Hematopoietic multipotent progenitor cell treated with erythropoietin and hydrocortisone succinate and interleukin-3 and kit ligand, for 6 days (in vitro differentiated cells): ENCODE results near the gene KRT75.
"Not testable (repeated sequence)": the region's sequence is repeated elsewhere in the genome, so short reads cannot be mapped to it uniquely, and the experiment has no call there.

Source experiments
- DNase-seq: peaks from one replicate; pipeline ENCODE4 v3.0.0-alpha.2; 2015

Gene KRT75

DNA sequence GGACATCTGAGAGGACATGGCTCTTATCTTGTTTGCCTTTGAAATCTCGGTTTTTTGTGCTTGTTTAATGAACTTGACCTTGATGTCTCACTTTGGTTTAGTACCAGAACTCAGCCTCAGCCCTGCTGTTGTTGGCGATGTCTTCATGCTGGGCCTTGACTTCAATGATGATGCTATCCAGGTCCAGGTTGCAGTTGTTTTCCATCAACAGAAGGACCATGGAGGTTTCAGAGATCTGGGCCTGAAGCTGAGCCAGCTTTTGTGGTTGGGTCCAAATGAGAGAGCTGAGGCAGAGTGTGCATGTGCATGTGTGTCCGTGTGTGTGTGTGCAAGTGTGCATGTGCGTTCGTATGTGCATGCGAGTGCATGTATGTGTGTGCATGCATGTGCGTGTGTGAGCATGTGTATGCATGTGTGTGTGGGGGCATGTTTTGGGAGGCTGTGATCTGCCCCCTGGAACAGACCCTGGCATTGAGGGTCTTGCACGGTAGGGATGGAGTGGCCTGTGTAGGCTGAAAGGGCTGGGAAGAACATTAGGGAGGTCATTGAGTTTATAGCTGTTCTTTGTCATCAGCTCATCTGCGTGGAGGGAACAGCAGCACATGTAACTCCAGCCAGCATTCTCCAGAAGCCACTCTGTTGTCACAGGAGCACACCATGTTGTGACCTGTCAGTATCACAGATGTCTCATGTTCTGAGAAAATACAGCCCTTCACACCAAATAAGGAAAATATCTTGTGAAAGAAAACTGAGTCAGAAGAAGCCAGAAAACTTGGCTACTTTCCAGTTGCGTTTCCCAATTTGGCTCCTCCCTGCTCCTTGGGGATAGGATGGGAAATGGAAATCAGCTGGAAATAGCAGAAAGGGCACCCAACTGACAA is 18.1 kb downstream of the KRT75 start:
- DNase-seq: no peak

DNA sequence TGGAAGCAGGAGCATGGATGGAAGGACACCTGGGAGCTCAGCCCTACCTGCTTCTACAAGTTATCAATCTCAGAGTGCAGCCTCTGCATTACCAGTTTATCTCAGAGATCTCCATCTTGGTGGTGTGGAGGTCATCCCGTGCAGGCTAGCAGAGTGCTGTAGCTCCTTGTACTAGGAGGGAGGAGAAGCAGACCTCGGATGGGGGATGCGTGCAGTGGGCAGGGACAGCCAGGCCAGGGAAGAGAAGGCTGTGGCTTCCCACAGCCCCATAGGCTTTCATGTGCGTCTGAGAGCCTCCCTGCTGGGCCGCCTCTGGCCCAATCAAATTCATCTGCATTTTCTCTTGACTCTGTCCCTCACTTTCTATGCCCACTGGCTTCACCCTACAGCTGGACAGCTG is 19.2 kb downstream of the KRT75 start:
- no peak for DNase-seq

DNA sequence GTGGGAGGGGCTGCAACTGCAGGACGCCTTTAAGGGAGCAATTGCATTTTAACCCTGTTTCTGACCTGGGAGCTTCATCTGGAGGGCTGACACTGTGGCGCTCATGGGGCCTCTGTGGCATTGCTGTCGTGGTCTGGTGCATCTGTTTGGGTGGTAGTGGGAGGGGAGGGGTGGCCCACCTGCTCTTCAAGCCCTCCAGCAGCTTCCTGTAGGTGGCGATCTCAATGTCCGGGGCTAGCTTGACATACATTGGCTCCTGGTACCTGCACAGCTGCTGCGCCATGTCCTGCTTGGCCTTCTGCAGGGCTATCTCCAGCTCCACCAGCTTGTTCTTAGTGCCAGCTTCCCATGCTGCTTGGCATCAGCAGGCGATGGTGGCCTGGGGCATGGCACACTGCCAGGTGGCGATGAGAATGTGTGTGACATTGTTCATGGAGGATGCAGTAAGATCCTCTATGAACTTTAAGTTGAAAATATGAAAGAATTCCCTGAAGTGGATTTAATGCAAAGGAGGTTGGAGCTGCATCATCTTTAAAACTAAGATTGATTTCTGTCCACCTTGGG is 20.3 kb downstream of the KRT75 start:
- no peak for DNase-seq

DNA sequence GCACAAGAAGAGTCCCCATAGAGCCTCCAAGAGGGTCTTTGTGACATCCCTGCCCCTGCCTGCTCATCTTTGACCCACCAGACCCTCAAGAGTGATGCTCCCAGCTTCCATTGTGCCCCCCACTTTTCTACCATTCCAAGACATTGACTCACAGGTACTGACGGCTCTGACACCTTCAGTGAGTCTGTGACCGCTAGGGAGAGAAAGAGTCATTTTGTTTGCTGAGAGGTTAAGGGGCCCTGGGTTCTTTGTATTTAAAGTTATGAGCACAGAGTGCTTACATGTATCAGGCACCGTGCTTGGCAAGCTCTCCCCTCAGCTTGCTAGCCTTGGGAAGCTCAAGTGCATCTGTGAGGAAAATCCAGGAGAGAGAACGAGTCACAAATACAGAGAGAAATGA is 21.0 kb downstream of the KRT75 start:
- no peak for DNase-seq

DNA sequence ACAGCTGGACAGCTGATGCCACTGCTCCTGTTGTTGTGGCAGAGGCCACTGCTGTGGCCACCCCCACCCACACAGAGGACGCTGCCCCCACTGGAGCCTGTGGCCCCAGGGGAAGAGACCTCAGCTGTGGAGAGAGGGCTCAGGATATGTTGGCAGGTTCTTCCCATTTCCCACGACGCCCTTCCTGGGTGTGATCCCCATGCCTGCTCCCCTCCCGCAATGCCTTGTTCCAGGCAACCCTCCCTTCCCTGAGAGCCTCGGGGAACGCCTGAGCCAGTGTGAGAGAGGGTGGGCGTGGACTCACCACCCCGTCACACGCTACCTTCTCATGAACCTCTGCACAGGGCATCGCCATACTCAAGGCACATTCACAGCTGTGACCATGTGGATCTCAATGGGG is 22.4 kb downstream of the KRT75 start:
- no peak for DNase-seq

DNA sequence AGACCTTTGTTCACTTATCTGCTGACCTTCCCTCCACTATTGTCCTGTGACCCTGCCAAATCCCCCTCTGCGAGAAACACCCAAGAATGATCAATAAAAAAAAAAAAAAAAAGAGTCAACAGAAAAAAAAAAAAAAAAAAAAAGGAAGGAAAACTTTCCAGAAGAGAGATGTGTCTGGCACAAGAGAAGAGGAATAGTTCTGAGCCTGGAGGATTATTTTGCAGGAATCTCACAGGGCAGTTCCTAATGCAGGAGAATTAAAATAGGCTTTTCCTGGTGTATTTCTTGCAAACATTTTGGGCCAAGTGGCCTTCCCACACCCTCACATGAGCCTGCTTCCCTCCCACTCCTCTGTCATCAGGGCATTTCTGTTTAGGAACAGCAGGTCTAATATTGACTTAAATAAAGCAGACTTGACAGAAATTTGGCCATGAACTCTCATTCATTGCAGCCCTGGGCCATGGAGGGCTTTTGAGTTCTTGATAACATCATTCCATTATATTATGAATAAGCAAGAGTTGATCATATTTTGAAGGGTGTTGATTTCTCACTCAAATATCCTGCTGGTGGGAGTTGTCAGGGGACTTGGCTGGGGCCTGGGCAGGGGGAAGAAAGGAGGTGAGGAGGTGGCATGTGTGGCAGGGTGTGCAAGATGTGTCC is 23.5 kb downstream of the KRT75 start:
- DNase-seq: not testable (repeated sequence)

DNA sequence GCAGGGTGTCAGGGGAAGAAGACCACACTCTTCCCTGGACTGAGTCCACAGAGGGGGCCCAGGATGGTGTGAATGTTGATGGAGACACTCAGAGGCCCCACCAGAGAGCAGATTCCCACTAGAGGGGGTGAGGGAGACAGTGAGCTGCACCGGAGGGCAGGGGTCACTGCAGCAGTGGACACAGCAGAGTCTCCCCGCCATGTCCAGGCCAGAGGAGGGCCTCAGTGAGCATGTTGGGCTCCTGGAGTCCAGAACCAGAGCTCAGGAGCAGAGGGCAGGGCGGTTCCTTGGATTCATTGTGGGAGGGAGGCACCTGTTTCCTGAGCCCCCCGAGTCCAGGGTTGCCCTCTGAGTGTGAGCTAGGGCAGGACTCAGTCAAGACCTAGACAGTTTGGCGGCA is 26.3 kb downstream of the KRT75 start:
- DNase-seq: no peak

DNA sequence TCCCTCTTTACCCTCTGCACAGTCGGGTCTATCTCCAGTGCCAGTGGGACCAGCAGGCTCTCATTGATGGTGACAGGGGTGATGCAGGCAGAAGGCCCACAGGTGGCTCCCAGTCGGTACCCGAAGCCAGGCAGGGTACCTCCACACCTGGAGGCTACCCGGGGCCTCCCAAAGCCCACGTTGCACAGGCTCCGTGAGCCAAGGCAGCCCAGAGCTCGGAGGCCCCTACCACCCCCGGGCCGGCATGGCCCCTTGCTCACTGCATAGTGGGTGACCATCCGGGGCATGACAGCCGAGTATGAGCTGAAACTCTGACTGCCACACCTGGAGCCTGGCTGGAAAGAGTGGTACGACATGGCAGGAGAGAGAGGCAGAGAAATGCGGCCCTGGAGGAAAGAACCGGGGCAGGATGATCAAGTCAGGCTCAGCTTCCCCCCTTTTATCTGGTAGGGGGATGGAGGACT is 28.2 kb downstream of the KRT75 start, which contains the start of gene KRT82:
TSS of gene KRT82 (minus strand) at position 414 of the 464 bp plus-strand sequence. CDS start at position 356, 58 bp downstream.
- no peak for DNase-seq

DNA sequence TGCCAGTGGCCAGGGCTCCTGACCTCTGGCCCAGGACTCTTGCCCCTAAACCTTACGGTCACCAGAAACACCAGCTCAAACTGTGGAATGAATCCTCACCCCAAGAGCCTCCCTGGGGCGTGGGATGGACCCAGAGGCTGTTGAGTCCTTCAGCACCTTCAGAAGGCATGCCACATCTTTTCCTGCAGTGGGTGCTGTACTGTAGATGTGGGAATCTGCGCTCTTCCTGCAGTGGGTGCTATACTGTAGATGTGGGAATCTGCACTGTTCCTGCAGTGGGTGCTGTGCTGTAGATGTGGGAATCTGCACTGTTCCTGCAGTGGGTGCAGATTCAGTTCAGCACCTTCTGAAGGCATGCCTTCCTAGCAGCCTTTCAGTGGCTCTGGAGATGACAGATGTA is 29.2 kb downstream of the KRT75 start:
- DNase-seq: no peak

DNA sequence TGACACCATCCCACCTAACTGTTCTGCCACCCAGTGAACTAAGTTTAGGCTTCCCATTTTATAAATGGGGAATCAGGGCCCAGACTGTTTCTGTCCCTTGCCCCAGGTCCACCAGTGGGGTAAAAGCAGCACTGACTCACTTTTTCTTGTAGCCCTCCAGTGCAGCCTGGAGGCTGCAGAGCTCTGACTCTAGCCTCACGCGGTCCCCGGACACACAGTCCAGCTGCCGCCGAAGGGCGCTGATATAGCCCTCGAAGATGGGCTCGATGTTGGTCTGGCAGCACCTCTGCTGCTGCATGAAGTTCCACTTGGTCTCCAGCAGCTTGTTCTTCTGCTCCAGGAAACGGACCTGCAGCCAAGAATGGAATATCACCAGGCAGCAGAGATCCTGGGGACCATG is 30.6 kb downstream of the KRT75 start:
- no peak for DNase-seq

DNA sequence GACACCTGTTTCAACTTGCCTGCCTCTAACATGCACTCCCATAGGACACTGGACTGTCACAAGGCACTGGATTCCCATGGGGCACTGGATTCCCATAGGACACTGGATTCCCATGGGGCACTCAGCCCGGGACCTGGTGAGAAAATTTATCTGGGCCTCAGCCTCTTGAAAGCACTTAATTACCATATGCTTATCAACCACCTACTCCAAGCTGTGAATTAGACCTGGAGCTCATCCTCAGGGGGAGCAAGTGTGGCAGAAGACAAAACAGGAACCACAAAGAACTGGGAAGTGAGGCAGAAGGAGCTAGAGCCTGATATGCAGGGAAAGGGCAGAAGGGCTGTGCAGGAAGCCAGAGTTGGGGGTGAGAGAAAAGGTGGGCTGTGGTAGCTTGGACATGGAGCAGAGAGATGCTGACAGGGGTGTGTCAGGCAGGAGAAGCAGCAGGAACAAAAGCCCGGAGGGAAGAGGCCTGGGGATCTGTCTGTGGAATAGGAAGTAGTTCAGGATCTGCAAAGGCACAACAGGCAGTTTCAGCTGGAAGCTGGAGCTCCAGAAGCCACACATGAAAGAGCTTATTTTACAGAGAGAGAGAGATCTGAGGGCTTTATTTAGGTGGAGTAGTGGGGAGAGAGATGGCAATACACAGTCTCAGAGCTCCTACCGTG is 31.2 kb downstream of the KRT75 start:
- no peak for DNase-seq

DNA sequence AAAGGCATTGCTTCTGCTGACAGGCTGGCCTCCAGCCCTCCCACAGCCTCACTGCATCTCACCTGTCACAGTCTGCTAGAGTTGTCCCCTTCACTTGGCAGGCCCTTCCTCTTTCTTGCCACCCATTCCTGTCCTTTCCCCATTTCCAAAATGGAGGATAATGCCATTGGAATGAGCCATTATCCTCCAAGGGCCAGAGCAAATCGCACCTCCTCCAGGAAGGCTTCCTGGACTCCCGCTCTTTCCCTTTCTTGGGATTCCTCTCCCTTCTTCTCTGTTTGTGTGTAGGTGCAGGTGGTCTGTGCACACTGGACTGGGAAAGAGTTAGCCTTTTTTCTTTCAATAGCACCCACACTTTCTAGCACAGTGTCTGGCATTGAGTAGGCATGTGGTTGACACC is 31.8 kb downstream of the KRT75 start:
- DNase-seq: no peak

DNA sequence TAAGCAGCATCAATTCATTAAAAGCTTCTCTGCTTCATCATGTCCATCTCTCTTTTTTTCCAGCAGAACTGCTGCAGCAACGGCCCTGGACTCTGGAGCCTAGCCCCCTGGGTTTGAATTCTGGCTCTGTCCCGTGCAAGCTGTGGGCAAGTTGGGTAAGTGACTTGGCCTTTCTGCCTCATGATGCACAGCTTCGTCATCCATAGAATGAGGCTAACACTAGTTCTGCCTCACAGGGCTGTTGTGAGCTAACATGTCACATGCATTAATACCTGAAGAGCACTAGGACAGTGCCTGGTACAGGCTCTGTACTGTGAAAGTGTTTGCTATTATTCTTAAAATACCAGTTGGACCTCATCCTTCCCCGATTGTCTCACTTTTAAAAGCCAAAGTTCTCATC is 32.2 kb downstream of the KRT75 start:
- no peak for DNase-seq

DNA sequence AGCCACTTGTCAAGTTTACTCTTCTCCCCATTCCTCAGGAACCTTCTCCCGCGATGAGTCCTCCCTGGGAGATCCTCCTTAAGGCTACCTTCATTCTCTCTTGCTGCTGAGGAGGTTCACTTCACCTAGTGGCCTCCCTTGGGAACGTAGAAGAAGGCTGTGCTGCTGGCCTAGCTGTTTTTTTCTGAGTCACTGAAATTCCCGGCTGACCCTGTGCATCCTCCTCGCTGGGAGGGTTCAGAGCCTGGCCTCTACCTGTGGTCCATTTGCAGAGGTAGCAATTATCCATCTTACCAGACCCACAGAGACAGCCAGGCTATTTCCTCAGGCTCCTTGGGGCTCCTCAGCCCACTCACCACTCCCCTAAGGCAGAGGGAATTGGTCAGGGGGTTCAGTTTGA is 32.6 kb downstream of the KRT75 start:
- no peak for DNase-seq

DNA sequence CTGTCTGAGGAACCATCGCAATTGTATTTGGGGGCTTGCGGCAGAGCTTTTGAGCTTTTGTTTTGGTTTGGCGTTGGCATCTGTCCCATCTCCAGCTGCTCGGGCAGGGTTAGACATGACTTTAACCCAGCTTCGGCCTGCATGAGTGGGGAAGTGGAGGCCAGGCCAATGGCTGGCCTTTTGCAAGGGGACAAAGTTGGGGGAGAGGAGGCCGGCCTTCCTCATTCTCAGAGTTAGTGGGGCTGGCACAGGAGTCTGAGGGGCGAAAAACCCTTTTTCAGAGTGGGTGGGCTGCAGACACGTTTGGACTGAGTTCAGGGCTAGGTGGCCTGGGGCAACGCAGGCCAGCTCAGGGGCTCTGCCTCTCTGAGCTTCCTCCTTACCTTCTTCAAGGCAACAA is 33.3 kb downstream of the KRT75 start:
- no peak for DNase-seq

DNA sequence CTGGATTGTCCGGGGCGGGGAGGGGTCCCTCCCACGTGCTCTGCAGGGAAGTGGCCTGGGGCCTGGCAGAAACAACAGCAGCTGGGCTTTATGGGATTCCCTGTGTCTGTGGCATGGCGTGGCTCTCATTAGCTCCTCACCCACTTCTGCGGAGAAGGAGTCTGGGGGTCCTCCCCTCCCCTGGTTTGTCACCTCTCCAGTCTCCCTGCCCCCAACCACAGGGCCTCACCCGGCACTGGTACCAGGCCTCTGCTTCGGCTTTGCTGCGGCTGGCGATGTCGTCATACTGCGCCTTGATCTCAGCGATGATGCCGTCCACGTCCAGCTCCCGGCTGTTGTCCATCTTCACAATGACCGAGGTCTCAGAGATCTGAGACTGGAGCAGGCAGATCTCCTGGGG is 34.4 kb downstream of the KRT75 start:
- DNase-seq: no peak

DNA sequence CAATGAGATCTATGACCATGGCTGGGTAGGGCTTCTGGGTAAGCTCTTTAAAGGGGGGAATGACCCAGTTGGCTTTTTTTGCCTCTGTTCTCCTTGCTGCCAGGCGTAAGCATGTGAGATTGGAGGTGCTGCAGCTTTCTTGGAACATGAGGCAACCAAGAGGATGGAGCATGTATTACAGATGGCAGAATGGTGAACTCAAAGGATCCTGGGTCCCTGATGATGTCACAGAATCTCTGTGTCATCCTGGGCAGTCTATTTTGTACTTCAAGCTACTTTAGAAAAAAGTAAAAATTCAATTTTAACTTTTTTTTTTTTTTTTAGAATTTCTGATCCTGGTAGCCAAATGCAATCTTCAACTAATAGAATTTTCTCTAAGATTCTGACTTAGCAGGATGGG is 36.0 kb downstream of the KRT75 start:
- DNase-seq: no peak

DNA sequence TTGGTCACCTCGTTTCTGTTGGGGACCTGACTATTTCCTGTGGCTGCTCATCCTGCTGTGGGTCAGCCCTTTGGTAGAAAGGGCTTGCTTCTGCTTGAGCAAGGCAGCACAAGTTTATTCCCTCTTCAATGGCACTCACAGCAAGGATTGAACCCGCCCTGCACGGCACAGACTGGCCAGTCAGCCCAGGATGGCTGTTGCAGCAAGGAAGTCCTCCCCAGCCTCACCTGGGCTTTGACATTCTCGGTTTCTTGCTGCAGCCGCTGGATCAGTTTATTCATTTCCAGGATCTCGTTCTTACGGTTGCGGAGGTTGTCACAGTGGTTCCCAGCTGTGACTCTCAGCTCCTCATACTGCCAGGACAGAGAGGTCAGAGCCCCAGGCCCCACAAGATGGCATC is 37.5 kb downstream of the KRT75 start:
- no peak for DNase-seq

DNA sequence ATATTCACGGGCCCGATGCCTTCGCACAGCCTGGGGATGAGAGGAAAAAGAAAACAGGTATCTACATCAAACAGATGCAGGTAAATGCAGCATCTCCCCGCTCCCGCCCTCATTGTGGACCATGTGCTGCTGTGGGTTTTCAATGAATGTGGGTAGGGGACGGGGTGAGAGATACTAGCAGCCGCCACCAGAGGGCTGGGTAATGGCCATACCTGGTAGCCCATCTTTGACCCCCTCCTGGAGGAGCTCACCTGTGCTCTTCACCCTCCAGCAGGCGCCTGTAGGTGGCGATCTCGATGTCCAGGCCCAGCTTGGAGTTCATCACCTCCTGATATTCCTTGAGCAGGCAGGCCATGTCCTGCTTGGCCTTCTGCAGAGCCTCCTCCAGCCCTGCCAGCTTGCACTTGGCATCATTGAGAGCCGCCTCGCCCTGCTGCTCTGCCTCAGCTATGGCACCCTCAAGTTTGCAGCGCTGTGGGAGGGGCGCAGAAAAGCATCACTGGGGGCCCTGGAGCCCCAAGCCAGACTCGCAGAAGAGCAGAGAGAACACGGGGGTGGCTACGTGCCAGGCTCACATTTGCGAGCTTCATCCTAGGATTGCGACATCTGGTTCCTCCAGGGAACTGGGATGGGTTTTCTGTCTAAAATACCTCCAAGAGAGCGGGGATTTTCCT is 38.3 kb downstream of the KRT75 start:
- DNase-seq: no peak

DNA sequence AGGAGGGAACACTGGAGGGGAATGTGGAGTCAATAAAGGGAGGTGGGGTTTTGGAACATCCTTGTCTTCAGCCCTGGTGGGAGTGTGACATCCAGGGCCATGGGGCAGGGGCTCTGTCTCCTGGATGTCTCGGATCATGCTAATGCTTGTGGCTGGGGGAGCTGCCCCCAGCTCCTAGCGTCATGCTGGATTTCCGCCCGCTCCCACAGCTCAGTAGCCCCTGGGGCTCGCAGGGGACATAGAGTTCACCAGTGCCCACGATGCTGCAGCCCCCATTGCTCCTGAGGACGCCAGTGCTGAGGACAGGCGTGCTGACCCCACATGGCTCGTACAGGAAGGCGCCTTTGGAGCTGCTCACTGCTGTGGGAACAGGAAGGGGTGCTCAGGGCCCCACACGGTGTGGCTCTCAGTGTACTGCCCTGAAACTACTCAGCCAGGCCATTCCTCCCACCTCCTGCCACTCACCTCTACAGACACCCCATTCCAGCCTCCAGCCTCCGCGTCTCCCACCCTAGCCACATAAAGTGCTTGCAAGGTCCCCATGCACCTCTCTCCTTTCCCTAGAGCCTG is 39.2 kb downstream of the KRT75 start:
- no peak for DNase-seq

DNA sequence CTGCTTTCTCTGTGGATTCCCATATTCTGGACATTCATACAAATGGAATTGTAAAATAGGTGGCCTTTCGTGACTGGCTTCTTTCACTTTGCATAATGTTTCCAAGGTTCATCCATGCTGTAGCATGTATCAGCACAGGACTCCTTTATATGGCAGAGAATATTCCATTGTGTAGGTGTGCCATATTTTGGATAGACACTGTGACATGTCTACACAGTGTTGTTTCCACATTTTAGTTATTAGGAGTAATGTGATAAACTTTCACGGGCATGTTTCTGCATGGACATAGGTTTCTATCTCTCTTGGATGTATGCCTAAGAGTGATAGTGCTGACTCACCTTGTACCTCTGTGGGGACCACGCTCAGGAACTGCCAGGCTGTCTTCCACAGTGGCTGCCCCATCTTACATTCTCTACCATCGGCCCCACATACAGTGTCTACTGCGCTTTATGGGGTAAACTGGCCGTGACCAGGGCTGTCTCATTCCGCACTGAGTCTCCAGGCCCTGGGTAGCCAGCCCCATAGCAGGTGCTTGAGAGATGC is 41.6 kb downstream of the KRT75 start:
- no peak for DNase-seq

DNA sequence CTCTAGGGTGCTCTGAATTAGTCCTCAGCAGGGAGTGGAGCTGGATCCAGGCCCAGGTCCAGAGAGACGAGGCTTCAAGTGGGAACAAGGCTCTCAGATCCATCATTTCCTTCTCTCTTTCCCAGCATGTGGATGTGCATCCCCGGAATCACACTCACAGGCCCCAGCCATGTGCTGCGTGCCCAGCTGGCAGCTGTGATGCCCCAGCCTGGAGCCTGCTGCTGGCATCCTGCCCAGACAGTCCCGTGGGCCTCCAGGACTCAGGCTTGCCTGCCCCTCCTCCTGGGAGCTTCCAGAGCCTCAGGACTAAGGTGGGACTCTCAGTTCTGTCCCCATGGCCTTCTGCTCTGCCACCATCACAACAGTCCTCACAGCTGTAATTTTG is 42.6 kb downstream of the KRT75 start:
- no peak for DNase-seq
